Trophoblast cell (in vitro differentiated cells and primary cell): ENCODE measurements around the gene TUBB8. TPM values are rescaled to one million over a fixed set of nuclear protein-coding genes. Genes with fewer than 3 reads are reported as not detected.

ENCODE experiments used
- DNase-seq, 2 donors: peaks; one replicate each; pipeline ENCODE4 v3.0.0-alpha.2; 2016
- H2AFZ ChIP-seq: 2 replicates; pipeline ENCODE4 v1.6.1; 2013; ENCODE audit warnings: low read length, moderate library complexity, mild to moderate bottlenecking; ENCODE audit not compliant: insufficient read depth, poor library complexity
- H2AK5ac ChIP-seq: 2 replicates; pipeline ENCODE4 v1.6.1; 2013; ENCODE audit warnings: mild to moderate bottlenecking, low read length
- H2BK120ac ChIP-seq: 2 replicates; pipeline ENCODE4 v1.6.1; 2013; ENCODE audit warnings: low read length, mild to moderate bottlenecking, moderate library complexity; ENCODE audit not compliant: insufficient read depth, poor library complexity
- H2BK12ac ChIP-seq: 2 replicates; pipeline ENCODE4 v1.6.1; 2013; ENCODE audit warnings: mild to moderate bottlenecking, low read length, moderate library complexity
- H2BK5ac ChIP-seq: 2 replicates; pipeline ENCODE4 v1.6.1; 2013; ENCODE audit warnings: low read length, low read depth, moderate library complexity, mild to moderate bottlenecking; ENCODE audit not compliant: poor library complexity
- H3K14ac ChIP-seq: 2 replicates; pipeline ENCODE4 v1.6.1; 2013; ENCODE audit warnings: mild to moderate bottlenecking, low read length
- H3K18ac ChIP-seq: 2 replicates; pipeline ENCODE4 v1.6.1; 2013; ENCODE audit warnings: mild to moderate bottlenecking, low read length
- H3K23ac ChIP-seq: 2 replicates; pipeline ENCODE4 v1.6.1; 2013; ENCODE audit warnings: low read length
- H3K27ac ChIP-seq: 2 replicates; pipeline ENCODE4 v1.5.1; 2013; ENCODE audit warnings: low read depth, mild to moderate bottlenecking, inconsistent platforms, low read length, moderate library complexity
- H3K27me3 ChIP-seq: 2 replicates; pipeline ENCODE4 v1.6.1; 2013; ENCODE audit warnings: inconsistent platforms, mild to moderate bottlenecking, low read length, moderate library complexity; ENCODE audit not compliant: insufficient read depth
- H3K36me3 ChIP-seq, 2 experiments: 1 replicate in 1 of 2; 2 replicates in 1 of 2; pipeline ENCODE4 v1.6.1; 2013; ENCODE audit warnings: low read length in 2 of 2, mild to moderate bottlenecking in 2 of 2, moderate library complexity in 1 of 2; ENCODE audit not compliant: insufficient read depth in 2 of 2, control insufficient read depth in 1 of 2
- H3K4ac ChIP-seq: 2 replicates; pipeline ENCODE4 v1.6.1; 2013; ENCODE audit warnings: low read depth, mild to moderate bottlenecking, low read length, moderate library complexity
- H3K4me1 ChIP-seq, 2 experiments: 1 replicate in 1 of 2; 2 replicates in 1 of 2; pipeline ENCODE4 v1.6.1; 2013; ENCODE audit warnings: low read length in 2 of 2, mild to moderate bottlenecking in 2 of 2, moderate library complexity in 1 of 2; ENCODE audit not compliant: insufficient read depth in 2 of 2, control insufficient read depth in 1 of 2
- H3K4me2 ChIP-seq: 2 replicates; pipeline ENCODE4 v1.6.1; 2013; ENCODE audit warnings: inconsistent platforms, mild to moderate bottlenecking, low read length, moderate library complexity
- H3K4me3 ChIP-seq: 2 replicates; pipeline ENCODE4 v1.5.1; 2013; ENCODE audit warnings: mild to moderate bottlenecking, low read depth, low read length, inconsistent platforms
- H3K79me1 ChIP-seq: one replicate; pipeline ENCODE4 v1.6.1; 2013; ENCODE audit warnings: low read length
- H3K79me2 ChIP-seq: 2 replicates; pipeline ENCODE4 v1.6.1; 2013; ENCODE audit warnings: low read length, mild to moderate bottlenecking; ENCODE audit not compliant: control insufficient read depth, insufficient read depth, poor library complexity
- H3K9ac ChIP-seq: 2 replicates; pipeline ENCODE4 v1.6.1; 2013; ENCODE audit warnings: mild to moderate bottlenecking, low read length
- H3K9me3 ChIP-seq: 2 replicates; pipeline ENCODE4 v1.6.1; 2013; ENCODE audit warnings: low read depth, mild to moderate bottlenecking, control low read depth, inconsistent platforms, low read length; ENCODE audit not compliant: insufficient read depth
- H4K12ac ChIP-seq: 2 replicates; pipeline ENCODE4 v1.6.1; 2013; ENCODE audit warnings: low read depth, mild to moderate bottlenecking, low read length, moderate library complexity
- H4K8ac ChIP-seq: 2 replicates; pipeline ENCODE4 v1.6.1; 2013; ENCODE audit warnings: low read depth, mild to moderate bottlenecking, low read length, moderate library complexity
- H4K91ac ChIP-seq: one replicate; pipeline ENCODE4 v1.6.1; 2013; ENCODE audit warnings: low read depth, mild to moderate bottlenecking, low read length, moderate library complexity
- WGBS: extraction: QIAGEN DNeasy Blood & Tissue Kit; methylation state at CpG from one replicate; pipeline ENCODE4 v1.1.7; 2013; ENCODE audit warnings: missing lambda C conversion rate; ENCODE audit not compliant: insufficient read length, insufficient coverage; ENCODE audit errors: extremely low coverage; 5-methylcytosine and 5-hydroxymethylcytosine counted together
- polyA plus RNA-seq: library from polyadenylated mRNA; stranded (reverse); fragments of 200-250 nt; gene quantifications from 2 replicates; pipeline ENCODE4 v1.2.3, GENCODE V29; 2013

The TUBB8 gene
- 0.22 and 0.32 TPM in 2 replicates for polyA plus RNA-seq

GRCh38 chr10:48996-49395 is at the start of gene TUBB8:
Gene TUBB8 (minus strand): TSS chr10:49296. CDS start chr10:49238, 58 bp downstream.
- WGBS, result no CpG with 5 or more reads among the region's 34 CpGs
- Histone ChIP-seq H3K4me1 (no peaks in the 10 kb centered on the region), H3K14ac (no peak within 1 kb of the TSS), H3K4ac (no peak within 1 kb of the TSS), H3K9ac (no peak within 1 kb of the TSS), H3K79me2 (no peaks in the 10 kb centered on the region), H2BK12ac (no peak within 1 kb of the TSS), H3K23ac (no peak within 1 kb of the TSS), H3K27me3 (no peaks in the 10 kb centered on the region), H2BK120ac (no peak within 1 kb of the TSS), H4K12ac (no peak within 1 kb of the TSS), H4K8ac (no peak within 1 kb of the TSS), H3K18ac (no peak within 1 kb of the TSS), H2BK5ac (no peak within 1 kb of the TSS), H3K9me3 (peaks cover 7% of the 10 kb centered on the region), H4K91ac (no peak within 1 kb of the TSS), H2AFZ (no peak within 1 kb of the TSS), H3K27ac (no peak within 1 kb of the TSS), H3K36me3 (no peaks in the 10 kb centered on the region), H3K4me3 (no peak within 1 kb of the TSS), H3K4me2 (no peak within 1 kb of the TSS), H2AK5ac (no peak within 1 kb of the TSS), H3K79me1 (no peaks in the 10 kb centered on the region)
- DNase-seq, result no peak

GRCh38 chr10:96466-96865 is 47.4 kb upstream of the TUBB8 start:
- no CpG with 5 or more reads among the region's 1 CpG for WGBS

GRCh38 chr10:95356-96115 is 46.4 kb upstream of the TUBB8 start:
- WGBS, result no CpG with 5 or more reads among the region's 2 CpGs
- Histone ChIP-seq H2BK5ac (no peak overlapping the region), H3K23ac (no peak overlapping the region), H2AK5ac (no peak overlapping the region), H4K91ac (no peak overlapping the region), H3K4me3 (no peak overlapping the region), H3K4ac (no peak overlapping the region), H3K27ac (no peak overlapping the region), H2BK12ac (no peak overlapping the region), H3K79me2 (no peaks in the 10 kb centered on the region), H3K9me3 (peaks cover 18% of the 10 kb centered on the region), H2BK120ac (no peak overlapping the region), H3K4me1 (peaks cover 9% of the 10 kb centered on the region in 2 experiments), H3K18ac (no peak overlapping the region), H2AFZ (no peak overlapping the region), H4K12ac (no peak overlapping the region), H3K4me2 (no peak overlapping the region), H3K14ac (no peak overlapping the region), H3K27me3 (no peaks in the 10 kb centered on the region), H4K8ac (no peak overlapping the region), H3K79me1 (peaks cover 6% of the 10 kb centered on the region), H3K9ac (no peak overlapping the region), H3K36me3 (no peaks in the 10 kb centered on the region)
- DNase-seq, result peak; percentile 57 to 85

More at GRCh38 chr10:96466-96865, 47.4 kb upstream of the TUBB8 start:
- Histone ChIP-seq H2BK12ac (no peak overlapping the region), H2BK5ac (no peak overlapping the region), H3K14ac (no peak overlapping the region), H2BK120ac (no peak overlapping the region), H3K79me1 (peaks cover 6% of the 10 kb centered on the region), H3K4me3 (peak overlapping the region; percentile 21), H4K91ac (no peak overlapping the region), H3K27me3 (no peaks in the 10 kb centered on the region), H2AK5ac (no peak overlapping the region), H3K36me3 (no peaks in the 10 kb centered on the region), H3K4ac (no peak overlapping the region), H3K4me1 (peaks cover 8 to 9% of the 10 kb centered on the region in 2 experiments), H3K18ac (no peak overlapping the region), H4K8ac (no peak overlapping the region), H3K27ac (no peak overlapping the region), H3K9me3 (peaks cover 16% of the 10 kb centered on the region), H4K12ac (no peak overlapping the region), H3K23ac (no peak overlapping the region), H3K79me2 (no peaks in the 10 kb centered on the region), H3K9ac (no peak overlapping the region), H2AFZ (no peak overlapping the region), H3K4me2 (no peak overlapping the region)
- no peak for DNase-seq

GRCh38 chr10:94613-95012 is 45.5 kb upstream of the TUBB8 start:
- H4K91ac ChIP-seq, result no peak overlapping the region
- H3K79me1 ChIP-seq, result peaks cover 6% of the 10 kb centered on the region
- WGBS, result no CpG with 5 or more reads among the region's 1 CpG
- H2BK12ac ChIP-seq, result no peak overlapping the region
- H3K4me2 ChIP-seq, result no peak overlapping the region
- H3K27ac ChIP-seq, result no peak overlapping the region
- H2BK120ac ChIP-seq, result no peak overlapping the region
- no peak overlapping the region for H2AK5ac ChIP-seq
- H3K23ac ChIP-seq, result no peak overlapping the region
- H3K4me1 ChIP-seq, result peaks cover 9% of the 10 kb centered on the region in 2 experiments
- H4K12ac ChIP-seq, result no peak overlapping the region
- no peak overlapping the region for H3K9ac ChIP-seq
- H2AFZ ChIP-seq, result no peak overlapping the region
- H2BK5ac ChIP-seq, result no peak overlapping the region
- no peak overlapping the region for H3K4ac ChIP-seq
- H3K4me3 ChIP-seq, result no peak overlapping the region
- no peak overlapping the region for H3K14ac ChIP-seq
- no peak for DNase-seq
- no peaks in the 10 kb centered on the region for H3K79me2 ChIP-seq
- H3K18ac ChIP-seq, result no peak overlapping the region
- H3K36me3 ChIP-seq, result no peaks in the 10 kb centered on the region
- H4K8ac ChIP-seq, result no peak overlapping the region
- no peaks in the 10 kb centered on the region for H3K27me3 ChIP-seq
- H3K9me3 ChIP-seq, result peaks cover 18% of the 10 kb centered on the region
